Brain microvascular endothelial cell (primary cell): ENCODE measurements around the gene PLXNA1.

Experiments
- DNase-seq: peaks from one replicate; pipeline ENCODE4 v3.0.0-alpha.2; 2020
- H3K27ac ChIP-seq: fragments of 250-450 bp; sonication (Bioruptor Pico); 2 replicates; pipeline ENCODE4 v1.5.1; 2020; ENCODE audit warnings: mild to moderate bottlenecking, moderate library complexity
- H3K27me3 ChIP-seq: fragments of 250-450 bp; sonication (Bioruptor Pico); replicated peaks from 2 replicates; pipeline ENCODE4 v1.5.1; 2020; ENCODE audit warnings: mild to moderate bottlenecking
- H3K36me3 ChIP-seq: fragments of 250-450 bp; sonication (Bioruptor Pico); replicated peaks from 2 replicates; pipeline ENCODE4 v1.5.1; 2020; ENCODE audit warnings: mild to moderate bottlenecking
- H3K4me3 ChIP-seq: 2 replicates; pipeline ENCODE4 v1.5.1; 2011; ENCODE audit warnings: low read depth, mild to moderate bottlenecking, control low read depth, low read length, moderate library complexity
- in situ Hi-C: cut with HindIII; loops from 2 replicates; pipeline ENCODE4 v1.10.0; 2017; ENCODE audit warnings: low sequenced_read_pairs, low pct_ligation_motif_present
- TF ChIP-seq, protein P1 (sequence below): IDR thresholded peaks from 2 replicates; pipeline ENCODE4 v1.5.1; 2011; ENCODE audit warnings: low read depth, mild to moderate bottlenecking, moderate library complexity, low read length, control low read depth, inconsistent platforms; ENCODE audit errors: missing control alignments

The PLXNA1 gene

DNA sequence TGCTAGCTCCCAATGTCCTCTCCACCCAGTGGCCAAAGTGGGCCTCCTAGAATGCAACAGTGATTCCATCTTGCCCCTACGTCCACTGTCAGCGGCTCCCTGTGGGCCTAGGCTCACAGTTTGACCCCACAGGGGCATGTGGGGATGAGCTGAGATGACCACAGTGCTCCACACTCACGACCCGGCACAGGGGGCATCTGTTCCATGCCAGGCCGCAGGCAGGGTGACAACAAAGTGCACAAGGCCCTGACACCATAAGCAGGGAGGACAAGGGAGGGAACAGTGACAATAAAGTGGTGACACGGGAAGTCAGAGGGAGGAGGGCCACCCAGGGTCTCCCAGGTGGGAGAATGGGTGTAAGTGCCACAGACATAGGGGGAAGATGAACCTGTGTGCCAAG lies 5.1 kb upstream of the PLXNA1 start:
- no peak overlapping the region for H3K4me3 ChIP-seq
- in situ Hi-C loops: no loop called here
- H3K27ac ChIP-seq: no peak overlapping the region
- no peaks in the 10 kb centered on the region for H3K27me3 ChIP-seq
- no peaks in the 10 kb centered on the region for H3K36me3 ChIP-seq
- TF ChIP-seq, protein P1, sequence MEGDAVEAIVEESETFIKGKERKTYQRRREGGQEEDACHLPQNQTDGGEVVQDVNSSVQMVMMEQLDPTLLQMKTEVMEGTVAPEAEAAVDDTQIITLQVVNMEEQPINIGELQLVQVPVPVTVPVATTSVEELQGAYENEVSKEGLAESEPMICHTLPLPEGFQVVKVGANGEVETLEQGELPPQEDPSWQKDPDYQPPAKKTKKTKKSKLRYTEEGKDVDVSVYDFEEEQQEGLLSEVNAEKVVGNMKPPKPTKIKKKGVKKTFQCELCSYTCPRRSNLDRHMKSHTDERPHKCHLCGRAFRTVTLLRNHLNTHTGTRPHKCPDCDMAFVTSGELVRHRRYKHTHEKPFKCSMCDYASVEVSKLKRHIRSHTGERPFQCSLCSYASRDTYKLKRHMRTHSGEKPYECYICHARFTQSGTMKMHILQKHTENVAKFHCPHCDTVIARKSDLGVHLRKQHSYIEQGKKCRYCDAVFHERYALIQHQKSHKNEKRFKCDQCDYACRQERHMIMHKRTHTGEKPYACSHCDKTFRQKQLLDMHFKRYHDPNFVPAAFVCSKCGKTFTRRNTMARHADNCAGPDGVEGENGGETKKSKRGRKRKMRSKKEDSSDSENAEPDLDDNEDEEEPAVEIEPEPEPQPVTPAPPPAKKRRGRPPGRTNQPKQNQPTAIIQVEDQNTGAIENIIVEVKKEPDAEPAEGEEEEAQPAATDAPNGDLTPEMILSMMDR: no peak
- no peak for DNase-seq

DNA sequence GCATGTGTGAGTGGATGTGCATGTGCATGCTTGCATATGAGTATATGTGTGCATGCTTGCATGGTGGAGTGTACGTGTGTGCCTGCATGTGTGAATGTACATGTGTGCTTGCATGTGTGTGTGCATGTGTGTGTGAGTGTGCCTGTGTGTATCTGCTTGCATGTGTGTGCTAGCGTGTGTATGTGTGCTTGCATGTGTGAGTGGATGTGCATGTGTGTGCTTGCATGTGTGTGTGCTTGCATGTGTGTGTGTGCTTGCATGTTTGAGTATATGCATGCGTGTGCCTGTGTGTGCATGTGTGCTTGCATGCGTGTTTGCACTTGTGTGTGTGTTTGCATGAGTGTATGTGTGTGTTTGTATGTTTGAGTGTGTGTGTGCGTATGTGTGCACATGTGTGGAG lies 4.6 kb upstream of the PLXNA1 start:
- H3K4me3 ChIP-seq: no peak overlapping the region
- no peaks in the 10 kb centered on the region for H3K27me3 ChIP-seq
- TF ChIP-seq, protein P1: no peak
- in situ Hi-C loops: no loop called here
- no peak overlapping the region for H3K27ac ChIP-seq
- DNase-seq: no peak
- H3K36me3 ChIP-seq: no peaks in the 10 kb centered on the region

DNA sequence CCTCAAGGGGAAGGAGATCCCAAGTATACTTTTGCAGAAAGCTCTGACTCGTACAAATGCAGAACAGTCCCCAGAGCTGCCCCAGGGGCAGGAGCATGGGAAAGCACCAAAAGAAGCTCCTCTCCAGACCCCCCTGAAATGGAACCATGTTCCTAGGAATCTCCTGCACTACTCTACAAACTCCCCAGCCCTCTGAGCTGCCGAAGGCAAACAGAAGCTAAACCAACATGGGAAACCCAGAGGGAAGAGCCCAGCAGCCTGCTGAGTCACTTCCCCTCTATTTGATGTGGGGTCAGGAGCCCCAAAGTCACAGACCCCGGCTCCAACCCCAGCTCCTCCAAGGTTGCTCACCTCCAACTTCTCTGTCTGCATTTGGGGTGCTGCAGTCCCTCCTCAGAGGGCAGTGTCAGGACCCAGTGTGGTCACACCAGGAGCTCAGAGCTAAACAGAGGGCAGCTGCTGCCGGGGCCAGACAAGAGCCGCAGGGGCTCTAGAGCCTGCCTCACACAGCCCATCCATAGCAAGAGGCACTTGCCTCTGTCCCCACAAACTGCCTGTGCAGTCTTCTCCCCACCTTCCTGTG lies 3.8 kb upstream of the PLXNA1 start:
- in situ Hi-C loops: no loop called here
- Histone ChIP-seq H3K27ac (no peak overlapping the region), H3K4me3 (no peak overlapping the region), H3K27me3 (no peaks in the 10 kb centered on the region), H3K36me3 (no peaks in the 10 kb centered on the region)
- DNase-seq: no peak
- TF ChIP-seq, protein P1: no peak

DNA sequence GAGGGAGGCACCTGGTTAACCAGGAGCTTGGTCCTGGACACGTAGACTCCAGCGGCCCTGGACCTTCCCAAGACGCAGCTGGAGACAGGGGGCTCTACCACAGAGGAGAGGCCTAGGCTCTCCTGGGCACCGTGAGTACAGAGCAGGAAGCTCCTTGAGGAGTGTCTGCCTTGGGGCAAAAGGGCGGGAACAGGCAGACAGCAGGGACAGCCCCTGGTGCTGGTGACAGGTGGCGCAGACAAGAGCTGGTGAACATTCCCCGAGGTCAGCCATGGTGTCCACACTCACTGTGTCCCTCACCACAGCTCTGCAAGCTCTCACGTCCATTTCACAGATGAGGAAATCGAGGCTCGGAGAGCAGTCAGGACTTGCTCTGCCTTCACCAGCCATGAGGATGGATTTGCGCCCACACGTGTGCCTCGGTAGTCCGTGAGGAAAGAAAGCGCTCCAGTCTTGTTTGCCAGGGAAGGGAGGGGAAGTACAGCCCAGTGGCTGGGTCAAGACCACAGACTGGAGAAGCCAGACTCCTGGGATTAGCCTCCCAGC lies 2.6 kb upstream of the PLXNA1 start:
- H3K27ac ChIP-seq: no peak overlapping the region
- in situ Hi-C loops: no loop called here

DNA sequence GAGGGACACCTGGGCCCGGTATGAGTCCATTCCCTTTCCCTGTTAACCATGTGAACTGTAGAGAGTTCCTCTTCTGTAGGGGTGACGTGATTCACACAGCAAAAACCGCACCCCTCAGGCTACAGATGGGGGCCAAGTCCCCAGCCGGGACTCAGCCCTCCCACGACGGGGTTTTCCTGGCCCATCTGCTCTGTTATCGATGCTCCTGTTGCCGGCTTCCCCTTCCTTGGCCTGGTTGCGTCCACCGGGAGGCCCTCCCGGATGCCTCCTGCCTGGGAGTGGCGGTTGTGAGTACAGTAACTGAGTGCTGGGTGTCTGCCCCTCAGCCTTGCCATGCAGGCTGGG lies 817 bp upstream of the PLXNA1 start:
- TF ChIP-seq, protein P1: no peak
- H3K36me3 ChIP-seq: no peaks in the 10 kb centered on the region
- peak overlapping the region; percentile 52 for H3K4me3 ChIP-seq
- H3K27me3 ChIP-seq: no peaks in the 10 kb centered on the region
- in situ Hi-C loops: no loop called here
- no peak for DNase-seq
- H3K27ac ChIP-seq: no peak overlapping the region

More for the DNA sequence above, 2.6 kb upstream of the PLXNA1 start:
- H3K4me3 ChIP-seq: no peak overlapping the region
- no peaks in the 10 kb centered on the region for H3K27me3 ChIP-seq
- no peak for DNase-seq
- TF ChIP-seq, protein P1: no peak
- H3K36me3 ChIP-seq: no peaks in the 10 kb centered on the region

DNA sequence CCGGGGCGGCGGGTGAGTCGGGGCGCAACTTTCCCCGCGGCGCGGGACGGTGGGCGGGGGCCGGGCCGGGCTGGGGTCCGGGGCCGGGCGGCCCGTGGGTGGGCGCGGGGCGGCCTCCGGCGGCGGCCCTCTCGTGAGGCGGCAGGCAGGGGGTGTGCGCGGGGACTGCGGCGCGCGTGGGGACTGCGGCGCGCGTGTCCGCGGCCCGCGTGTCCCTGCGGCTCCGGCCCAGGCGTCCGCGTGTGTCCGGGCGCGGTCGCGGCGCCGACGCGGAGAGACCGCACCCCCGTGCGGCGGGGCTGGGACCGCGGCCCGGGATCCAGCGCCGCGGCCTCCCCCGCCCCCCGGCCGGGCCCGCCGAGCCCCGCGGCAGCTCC lies 349 bp downstream of the PLXNA1 start:
- Histone ChIP-seq H3K36me3 (no peaks in the 10 kb centered on the region), H3K27me3 (no peaks in the 10 kb centered on the region), H3K27ac (no peak overlapping the region), H3K4me3 (peak overlapping the region; percentile 69)
- TF ChIP-seq, protein P1: no peak
- no peak for DNase-seq
- in situ Hi-C loops: no loop called here
